Glutamatergic neuron (in vitro differentiated cells): ENCODE data around the gene CALCOCO1. TPM values are rescaled to one million over a fixed set of nuclear protein-coding genes. Genes with fewer than 3 reads are reported as not detected.
"Not testable (repeated sequence)": the region's sequence is repeated elsewhere in the genome, so short reads cannot be mapped to it uniquely, and the experiment has no call there.

ENCODE experiments used
- DNase-seq: peaks from one replicate; pipeline ENCODE4 v3.0.0; 2022
- H3K27ac Mint-ChIP-seq: one replicate; pipeline ENCODE4 v1.8.0; 2020; ENCODE audit warnings: mild to moderate bottlenecking, mixed read lengths, inconsistent platforms; ENCODE audit not compliant: unreplicated experiment
- H3K27me3 Mint-ChIP-seq: one replicate; pipeline ENCODE4 v1.8.0; 2020; ENCODE audit warnings: mild to moderate bottlenecking, moderate library complexity, mixed read lengths, inconsistent platforms; ENCODE audit not compliant: unreplicated experiment
- H3K36me3 Mint-ChIP-seq: one replicate; pipeline ENCODE4 v1.8.0; 2020; ENCODE audit warnings: mild to moderate bottlenecking, mixed read lengths, inconsistent platforms; ENCODE audit not compliant: unreplicated experiment
- H3K4me1 Mint-ChIP-seq: one replicate; pipeline ENCODE4 v1.8.0; 2020; ENCODE audit warnings: mild to moderate bottlenecking, low read depth, mixed read lengths, inconsistent platforms; ENCODE audit not compliant: unreplicated experiment
- H3K4me3 Mint-ChIP-seq: one replicate; pipeline ENCODE4 v1.8.0; 2020; ENCODE audit warnings: mild to moderate bottlenecking, mixed read lengths, inconsistent platforms; ENCODE audit not compliant: unreplicated experiment
- H3K9me3 Mint-ChIP-seq: one replicate; pipeline ENCODE4 v1.8.0; 2020; ENCODE audit warnings: mild to moderate bottlenecking, moderate library complexity, mixed read lengths, inconsistent platforms; ENCODE audit not compliant: unreplicated experiment
- CTCF ChIP-seq: fragments of 200-600 bp; sonication (generic); IDR thresholded peaks from one replicate; pipeline ENCODE4 v1.5.0; 2021; ENCODE audit not compliant: partially characterized antibody, unreplicated experiment
- total RNA-seq: library from RNA; stranded (reverse); fragmentation: NEBNext Ultra II Directional; extraction: Animal tissue kit (Norgen Biotek cat#: 25700); gene quantifications from one replicate; pipeline ENCODE4 v1.2.1, GENCODE V29; 2021; ENCODE audit not compliant: unreplicated experiment

Gene CALCOCO1
- total RNA-seq, 1 donor from 2014 or later, result 151 TPM

GRCh38 chr12:53766881-53767280 is 39.6 kb upstream of the CALCOCO1 start:
- Mint-ChIP-seq H3K4me1 (peaks cover 5% of the 10 kb centered on the region), H3K4me3 (no peak overlapping the region), H3K9me3 (peaks cover 2% of the 10 kb centered on the region), H3K27ac (no peak overlapping the region), H3K36me3 (no peaks in the 10 kb centered on the region), H3K27me3 (peaks cover 4% of the 10 kb centered on the region)
- DNase-seq, result no peak
- TF ChIP-seq CTCF, result no peak

GRCh38 chr12:53765891-53766290 is 38.6 kb upstream of the CALCOCO1 start:
- no peak for TF ChIP-seq CTCF
- DNase-seq, result no peak
- no peak overlapping the region for H3K4me3 Mint-ChIP-seq
- peaks cover 2% of the 10 kb centered on the region for H3K9me3 Mint-ChIP-seq
- H3K27ac Mint-ChIP-seq, result no peak overlapping the region
- peaks cover 4% of the 10 kb centered on the region for H3K27me3 Mint-ChIP-seq
- peaks cover 5% of the 10 kb centered on the region for H3K4me1 Mint-ChIP-seq
- H3K36me3 Mint-ChIP-seq, result no peaks in the 10 kb centered on the region

DNA sequence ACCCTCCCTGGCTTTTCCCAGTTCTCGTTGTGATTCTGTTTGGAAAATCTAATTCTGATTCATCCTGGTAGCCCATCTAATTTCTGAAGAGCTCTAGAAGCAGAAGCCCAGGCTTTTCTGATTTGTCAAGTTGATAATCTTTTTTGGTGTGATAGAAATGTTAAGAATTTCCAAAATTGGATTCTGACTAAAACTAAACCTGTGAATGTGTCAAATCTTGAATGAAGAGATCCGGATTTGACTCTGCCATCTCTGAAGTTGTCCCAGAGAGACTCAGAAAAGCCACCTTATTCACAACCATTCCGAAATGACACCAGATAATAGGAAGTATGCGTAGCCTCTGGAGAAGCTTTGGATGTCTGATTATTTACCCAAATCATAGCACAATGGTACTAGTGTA is 37.4 kb upstream of the CALCOCO1 start:
- TF ChIP-seq CTCF, result no peak
- H3K27ac Mint-ChIP-seq, result no peak overlapping the region
- H3K4me1 Mint-ChIP-seq, result peaks cover 9% of the 10 kb centered on the region
- H3K36me3 Mint-ChIP-seq, result no peaks in the 10 kb centered on the region
- H3K4me3 Mint-ChIP-seq, result no peak overlapping the region
- peaks cover 2% of the 10 kb centered on the region for H3K9me3 Mint-ChIP-seq
- no peak for DNase-seq
- peaks cover 4% of the 10 kb centered on the region for H3K27me3 Mint-ChIP-seq

DNA sequence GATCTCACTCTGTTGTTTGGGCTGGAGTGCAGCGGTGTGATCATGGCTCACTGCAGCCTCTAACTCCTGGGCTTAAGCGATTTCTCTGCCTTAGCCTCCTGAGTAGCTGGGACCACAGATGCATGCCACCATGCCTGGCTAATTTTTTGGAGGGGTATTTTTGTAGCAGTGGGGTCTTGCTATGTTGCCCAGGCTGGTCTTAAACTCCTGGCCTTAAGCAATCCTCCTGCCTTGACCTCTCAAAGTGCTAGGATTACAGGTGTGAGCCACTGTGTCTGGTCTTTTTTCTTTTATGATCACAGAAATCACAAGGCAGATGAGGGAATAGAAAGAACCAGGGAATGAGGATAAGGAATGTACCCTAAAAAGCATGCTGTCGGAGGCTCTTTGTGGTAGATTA is 35.5 kb upstream of the CALCOCO1 start:
- H3K27ac Mint-ChIP-seq, H3K27me3 Mint-ChIP-seq, H3K36me3 Mint-ChIP-seq, H3K9me3 Mint-ChIP-seq, DNase-seq, H3K4me3 Mint-ChIP-seq: not testable (repeated sequence)
- H3K4me1 Mint-ChIP-seq, result peaks cover 14% of the 10 kb centered on the region

- Mint-ChIP-seq H3K27ac (no peak overlapping the region), H3K4me3 (no peak overlapping the region), H3K27me3 (peaks cover 4% of the 10 kb centered on the region), H3K36me3 (no peaks in the 10 kb centered on the region), H3K9me3 (peaks cover 6% of the 10 kb centered on the region), H3K4me1 (peaks cover 17% of the 10 kb centered on the region)
- TF ChIP-seq CTCF, result no peak
- DNase-seq, result no peak
Observed at GRCh38 chr12:53761306-53761705, 34.1 kb upstream of the CALCOCO1 start.

DNA sequence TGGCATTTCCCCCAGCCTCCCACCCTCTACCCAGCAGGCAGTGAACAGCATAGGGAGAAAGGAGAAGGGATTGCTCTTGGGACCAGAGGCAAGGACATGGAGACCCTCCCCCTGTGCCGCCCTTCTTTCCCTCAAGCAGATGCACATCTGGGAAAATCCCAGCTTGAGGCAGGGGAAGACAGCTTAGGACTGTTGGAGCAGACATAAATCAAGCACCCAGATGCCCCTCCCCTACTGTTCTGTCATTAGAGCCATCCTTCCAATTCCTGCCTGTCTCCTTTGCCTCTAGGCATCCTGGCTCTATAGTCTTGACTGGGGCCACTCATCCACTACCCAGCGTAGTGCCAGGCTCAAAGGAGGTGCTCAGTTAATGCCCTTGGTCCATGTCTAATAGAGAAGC is 32.0 kb upstream of the CALCOCO1 start:
- no peak overlapping the region for H3K4me3 Mint-ChIP-seq
- peaks cover 20% of the 10 kb centered on the region for H3K4me1 Mint-ChIP-seq
- peaks cover 4% of the 10 kb centered on the region for H3K27me3 Mint-ChIP-seq
- no peak for DNase-seq
- no peaks in the 10 kb centered on the region for H3K36me3 Mint-ChIP-seq
- no peak overlapping the region for H3K27ac Mint-ChIP-seq
- TF ChIP-seq CTCF, result no peak
- H3K9me3 Mint-ChIP-seq, result peaks cover 6% of the 10 kb centered on the region
